ENCODE data around the gene RAB23. TPM values are rescaled to one million over a fixed set of nuclear protein-coding genes. Genes with fewer than 3 reads are reported as not detected.

The RAB23 gene
- total RNA-seq, 2 donors from 2014 or later, result 6.3 to 21.1 TPM

DNA sequence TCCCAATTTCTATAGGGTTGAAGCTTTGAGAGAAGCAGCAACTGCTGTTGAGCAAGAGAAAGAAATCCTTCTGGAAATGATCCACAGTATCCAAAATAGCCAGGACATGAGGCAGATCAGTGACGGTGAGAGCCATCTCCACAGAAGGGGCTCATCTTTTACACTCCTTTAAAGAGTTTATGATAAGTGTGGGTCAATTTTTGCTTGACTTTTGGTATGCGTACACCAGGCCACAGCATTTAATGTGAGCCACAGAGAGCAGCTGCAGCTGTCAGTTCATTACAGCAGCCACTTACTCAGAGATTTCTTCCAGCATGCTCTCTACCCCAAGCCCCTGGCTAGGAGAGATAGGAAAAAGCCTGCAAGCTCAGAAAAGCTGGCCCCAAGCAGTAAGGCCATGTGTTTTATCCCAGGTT is 40.1 kb downstream of the RAB23 start:
- intact Hi-C loops (cut with DNase I), result no loop called here
- Histone ChIP-seq H3K9me3 (no peaks in the 10 kb centered on the region), H3K4me3 (no peak overlapping the region), H3K27ac (no peak overlapping the region), H3K4me1 (no peaks in the 10 kb centered on the region), H3K9ac (ENCODE audit: low read depth in 2 of 2, low read length in 2 of 2) (no peak overlapping the region), H3K36me3 (no peaks in the 10 kb centered on the region), H3K27me3 (no peaks in the 10 kb centered on the region)
- no peak for DNase-seq
- TF ChIP-seq, protein P1, sequence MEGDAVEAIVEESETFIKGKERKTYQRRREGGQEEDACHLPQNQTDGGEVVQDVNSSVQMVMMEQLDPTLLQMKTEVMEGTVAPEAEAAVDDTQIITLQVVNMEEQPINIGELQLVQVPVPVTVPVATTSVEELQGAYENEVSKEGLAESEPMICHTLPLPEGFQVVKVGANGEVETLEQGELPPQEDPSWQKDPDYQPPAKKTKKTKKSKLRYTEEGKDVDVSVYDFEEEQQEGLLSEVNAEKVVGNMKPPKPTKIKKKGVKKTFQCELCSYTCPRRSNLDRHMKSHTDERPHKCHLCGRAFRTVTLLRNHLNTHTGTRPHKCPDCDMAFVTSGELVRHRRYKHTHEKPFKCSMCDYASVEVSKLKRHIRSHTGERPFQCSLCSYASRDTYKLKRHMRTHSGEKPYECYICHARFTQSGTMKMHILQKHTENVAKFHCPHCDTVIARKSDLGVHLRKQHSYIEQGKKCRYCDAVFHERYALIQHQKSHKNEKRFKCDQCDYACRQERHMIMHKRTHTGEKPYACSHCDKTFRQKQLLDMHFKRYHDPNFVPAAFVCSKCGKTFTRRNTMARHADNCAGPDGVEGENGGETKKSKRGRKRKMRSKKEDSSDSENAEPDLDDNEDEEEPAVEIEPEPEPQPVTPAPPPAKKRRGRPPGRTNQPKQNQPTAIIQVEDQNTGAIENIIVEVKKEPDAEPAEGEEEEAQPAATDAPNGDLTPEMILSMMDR (IDR thresholded peaks at IDR 0.05), result no peak

DNA sequence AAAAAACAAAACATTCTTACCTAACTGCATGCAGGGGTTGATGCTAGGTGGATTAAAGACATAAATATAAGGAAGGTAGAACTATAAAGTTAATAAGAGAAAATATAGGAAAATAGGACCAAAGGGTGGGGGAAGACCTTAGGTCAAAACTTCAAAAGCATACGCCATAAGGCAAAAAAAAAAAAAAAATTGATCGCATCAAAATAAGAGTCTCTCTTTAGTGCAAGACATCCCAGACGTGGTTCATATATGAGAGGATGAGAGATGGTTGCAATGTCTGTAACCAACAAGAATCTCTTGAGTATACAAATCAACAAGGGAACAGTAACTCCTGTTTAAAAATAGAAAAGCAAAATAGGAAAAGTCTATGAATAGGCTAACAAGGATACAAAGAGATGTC is 41.5 kb downstream of the RAB23 start:
- no peaks in the 10 kb centered on the region for H3K9me3 ChIP-seq
- no peak overlapping the region for H3K4me3 ChIP-seq
- H3K4me1 ChIP-seq, result no peaks in the 10 kb centered on the region
- DNase-seq, result no peak
- H3K27ac ChIP-seq, result no peak overlapping the region
- intact Hi-C loops (cut with DNase I), result no loop called here
- TF ChIP-seq, protein P1 (IDR thresholded peaks at IDR 0.05), result no peak
- no peaks in the 10 kb centered on the region for H3K36me3 ChIP-seq
- H3K9ac ChIP-seq (ENCODE audit: low read depth in 2 of 2, low read length in 2 of 2), result no peak overlapping the region
- no peaks in the 10 kb centered on the region for H3K27me3 ChIP-seq

GRCh38 chr6:57177545-57178265 is 44.4 kb downstream of the RAB23 start:
- Histone ChIP-seq H3K4me3 (no peak overlapping the region), H3K9ac (ENCODE audit: low read depth in 2 of 2, low read length in 2 of 2) (no peak overlapping the region), H3K27ac (peak overlapping the region; percentile 23), H3K9me3 (no peaks in the 10 kb centered on the region), H3K4me1 (no peaks in the 10 kb centered on the region), H3K27me3 (no peaks in the 10 kb centered on the region), H3K36me3 (no peaks in the 10 kb centered on the region)
- DNase-seq, result peak; percentile 28
- TF ChIP-seq, protein P1 (IDR thresholded peaks at IDR 0.05), result no peak
- intact Hi-C loops (cut with DNase I), result no loop called here

- Histone ChIP-seq H3K36me3 (no peaks in the 10 kb centered on the region), H3K4me1 (no peaks in the 10 kb centered on the region), H3K9me3 (no peaks in the 10 kb centered on the region), H3K9ac (ENCODE audit: low read depth in 2 of 2, low read length in 2 of 2) (no peak overlapping the region), H3K4me3 (no peak overlapping the region), H3K27ac (no peak overlapping the region), H3K27me3 (no peaks in the 10 kb centered on the region)
- TF ChIP-seq, protein P1 (IDR thresholded peaks at IDR 0.05), result no peak
- no peak for DNase-seq
- intact Hi-C loops (cut with DNase I), result loop anchor here (5.0 kb wide), 1 partner anchor 143 kb away; the partner anchor contains the start of gene PRIM2
These were observed 47.6 kb downstream of the RAB23 start for GRCh38 chr6:57174511-57174907.

- no peaks in the 10 kb centered on the region for H3K9me3 ChIP-seq
- intact Hi-C loops (cut with DNase I), result loop anchor here (5.0 kb wide), 1 partner anchor 143 kb away; the partner anchor contains the start of gene PRIM2
- TF ChIP-seq, protein P1 (IDR thresholded peaks at IDR 0.05), result no peak
- no peaks in the 10 kb centered on the region for H3K4me1 ChIP-seq
- H3K9ac ChIP-seq (ENCODE audit: low read depth in 2 of 2, low read length in 2 of 2), result no peak overlapping the region
- H3K4me3 ChIP-seq, result peak overlapping the region; percentile 65
- H3K27me3 ChIP-seq, result no peaks in the 10 kb centered on the region
- H3K27ac ChIP-seq, result peak overlapping the region; percentile 79
- H3K36me3 ChIP-seq, result no peaks in the 10 kb centered on the region
- no peak for DNase-seq
These were observed 48.1 kb downstream of the RAB23 start for GRCh38 chr6:57173886-57174510.
